ENCODE results near the gene RNASE4. TPM values are rescaled to one million over a fixed set of nuclear protein-coding genes. Genes with fewer than 3 reads are reported as not detected.

RNASE4 gene
- total and polyA plus RNA-seq, 10 of the 15 experiments (the other 5 are each of a cell fraction or from before 2014, with no cell fraction given) = 0.87 to 2.6 (median 1.3) TPM

DNA sequence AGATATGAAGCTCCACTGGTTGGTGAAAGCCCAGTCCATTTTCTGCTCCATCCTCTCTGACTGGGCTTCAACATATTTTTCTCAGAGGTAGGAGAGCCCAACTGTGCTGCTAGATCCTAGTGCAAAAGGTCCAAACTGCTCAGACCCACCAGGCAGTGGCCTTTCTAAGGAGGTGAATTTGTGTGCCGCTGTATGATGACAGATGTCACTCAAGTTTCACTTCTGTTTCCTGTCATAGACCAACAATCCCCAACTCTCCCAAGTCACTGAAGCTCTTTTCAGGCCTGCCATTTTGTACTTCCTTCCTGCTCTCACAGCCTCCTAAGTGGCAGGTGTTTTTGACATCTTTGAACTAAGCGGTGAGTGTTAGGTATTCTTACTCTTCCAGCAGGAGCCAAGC, 16.4 kb upstream of the RNASE4 start (continued):
- TF ChIP-seq NR2C2 (IDR thresholded peaks at IDR 0.05; ENCODE audit: borderline replicate concordance, control insufficient read depth, insufficient read length, low read depth) (no peak), SREBF2 (IDR thresholded peaks at IDR 0.05; ENCODE audit: low read length) (no peak), RBBP5 (conservative IDR thresholded peaks at IDR 0.05) (no peak), RFX5 (IDR thresholded peaks at IDR 0.05; ENCODE audit: low read depth, low read length) (no peak), ZNF274 (IDR thresholded peaks at IDR 0.05; ENCODE audit: insufficient read depth, insufficient read length) (no peak), BCL11A (IDR thresholded peaks at IDR 0.05; ENCODE audit: low read depth, low read length) (peak; percentile 73), TCF7 (IDR thresholded peaks at IDR 0.05; ENCODE audit: borderline replicate concordance) (no peak), MYC (IDR thresholded peaks at IDR 0.05; ENCODE audit: insufficient read depth, insufficient read length, insufficient replicate concordance, low read length, severe bottlenecking) (no peak), IKZF2 (IDR thresholded peaks at IDR 0.05) (peak; percentile 81 to 84), EED (IDR thresholded peaks at IDR 0.05; ENCODE audit: low read depth) (peak; percentile 94), NFXL1 (IDR thresholded peaks at IDR 0.05; ENCODE audit: borderline replicate concordance) (no peak), NR2C1 (IDR thresholded peaks at IDR 0.05) (no peak), SMC3 (IDR thresholded peaks at IDR 0.05; ENCODE audit: borderline replicate concordance, low read length) (no peak), POLR2AphosphoS5 (IDR thresholded peaks at IDR 0.05; ENCODE audit: low read length) (peak; percentile 56; the same call in 1 of the 2 replicates), CREB1 (IDR thresholded peaks at IDR 0.05; ENCODE audit: low read depth) (no peak), MEF2B (IDR thresholded peaks at IDR 0.05; ENCODE audit: partially characterized antibody, poor library complexity, severe bottlenecking) (no peak), SMAD5 (IDR thresholded peaks at IDR 0.05; ENCODE audit: low read depth) (no peak), CHD4 (IDR thresholded peaks at IDR 0.05) (no peak)
- TF ChIP-seq, protein P1, sequence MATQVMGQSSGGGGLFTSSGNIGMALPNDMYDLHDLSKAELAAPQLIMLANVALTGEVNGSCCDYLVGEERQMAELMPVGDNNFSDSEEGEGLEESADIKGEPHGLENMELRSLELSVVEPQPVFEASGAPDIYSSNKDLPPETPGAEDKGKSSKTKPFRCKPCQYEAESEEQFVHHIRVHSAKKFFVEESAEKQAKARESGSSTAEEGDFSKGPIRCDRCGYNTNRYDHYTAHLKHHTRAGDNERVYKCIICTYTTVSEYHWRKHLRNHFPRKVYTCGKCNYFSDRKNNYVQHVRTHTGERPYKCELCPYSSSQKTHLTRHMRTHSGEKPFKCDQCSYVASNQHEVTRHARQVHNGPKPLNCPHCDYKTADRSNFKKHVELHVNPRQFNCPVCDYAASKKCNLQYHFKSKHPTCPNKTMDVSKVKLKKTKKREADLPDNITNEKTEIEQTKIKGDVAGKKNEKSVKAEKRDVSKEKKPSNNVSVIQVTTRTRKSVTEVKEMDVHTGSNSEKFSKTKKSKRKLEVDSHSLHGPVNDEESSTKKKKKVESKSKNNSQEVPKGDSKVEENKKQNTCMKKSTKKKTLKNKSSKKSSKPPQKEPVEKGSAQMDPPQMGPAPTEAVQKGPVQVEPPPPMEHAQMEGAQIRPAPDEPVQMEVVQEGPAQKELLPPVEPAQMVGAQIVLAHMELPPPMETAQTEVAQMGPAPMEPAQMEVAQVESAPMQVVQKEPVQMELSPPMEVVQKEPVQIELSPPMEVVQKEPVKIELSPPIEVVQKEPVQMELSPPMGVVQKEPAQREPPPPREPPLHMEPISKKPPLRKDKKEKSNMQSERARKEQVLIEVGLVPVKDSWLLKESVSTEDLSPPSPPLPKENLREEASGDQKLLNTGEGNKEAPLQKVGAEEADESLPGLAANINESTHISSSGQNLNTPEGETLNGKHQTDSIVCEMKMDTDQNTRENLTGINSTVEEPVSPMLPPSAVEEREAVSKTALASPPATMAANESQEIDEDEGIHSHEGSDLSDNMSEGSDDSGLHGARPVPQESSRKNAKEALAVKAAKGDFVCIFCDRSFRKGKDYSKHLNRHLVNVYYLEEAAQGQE (IDR thresholded peaks at IDR 0.05; ENCODE audit: low read depth, low read length) = no peak
- TF ChIP-seq, protein P2, sequence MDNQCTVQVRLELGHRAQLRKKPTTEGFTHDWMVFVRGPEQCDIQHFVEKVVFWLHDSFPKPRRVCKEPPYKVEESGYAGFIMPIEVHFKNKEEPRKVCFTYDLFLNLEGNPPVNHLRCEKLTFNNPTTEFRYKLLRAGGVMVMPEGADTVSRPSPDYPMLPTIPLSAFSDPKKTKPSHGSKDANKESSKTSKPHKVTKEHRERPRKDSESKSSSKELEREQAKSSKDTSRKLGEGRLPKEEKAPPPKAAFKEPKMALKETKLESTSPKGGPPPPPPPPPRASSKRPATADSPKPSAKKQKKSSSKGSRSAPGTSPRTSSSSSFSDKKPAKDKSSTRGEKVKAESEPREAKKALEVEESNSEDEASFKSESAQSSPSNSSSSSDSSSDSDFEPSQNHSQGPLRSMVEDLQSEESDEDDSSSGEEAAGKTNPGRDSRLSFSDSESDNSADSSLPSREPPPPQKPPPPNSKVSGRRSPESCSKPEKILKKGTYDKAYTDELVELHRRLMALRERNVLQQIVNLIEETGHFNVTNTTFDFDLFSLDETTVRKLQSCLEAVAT (IDR thresholded peaks at IDR 0.05) = no peak
- TF ChIP-seq, protein P3, sequence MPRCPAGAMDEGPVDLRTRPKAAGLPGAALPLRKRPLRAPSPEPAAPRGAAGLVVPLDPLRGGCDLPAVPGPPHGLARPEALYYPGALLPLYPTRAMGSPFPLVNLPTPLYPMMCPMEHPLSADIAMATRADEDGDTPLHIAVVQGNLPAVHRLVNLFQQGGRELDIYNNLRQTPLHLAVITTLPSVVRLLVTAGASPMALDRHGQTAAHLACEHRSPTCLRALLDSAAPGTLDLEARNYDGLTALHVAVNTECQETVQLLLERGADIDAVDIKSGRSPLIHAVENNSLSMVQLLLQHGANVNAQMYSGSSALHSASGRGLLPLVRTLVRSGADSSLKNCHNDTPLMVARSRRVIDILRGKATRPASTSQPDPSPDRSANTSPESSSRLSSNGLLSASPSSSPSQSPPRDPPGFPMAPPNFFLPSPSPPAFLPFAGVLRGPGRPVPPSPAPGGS (IDR thresholded peaks at IDR 0.05; ENCODE audit: borderline replicate concordance, insufficient read depth, low read depth, low read length, poor library complexity, severe bottlenecking) = no peak
- TF ChIP-seq, protein P4, sequence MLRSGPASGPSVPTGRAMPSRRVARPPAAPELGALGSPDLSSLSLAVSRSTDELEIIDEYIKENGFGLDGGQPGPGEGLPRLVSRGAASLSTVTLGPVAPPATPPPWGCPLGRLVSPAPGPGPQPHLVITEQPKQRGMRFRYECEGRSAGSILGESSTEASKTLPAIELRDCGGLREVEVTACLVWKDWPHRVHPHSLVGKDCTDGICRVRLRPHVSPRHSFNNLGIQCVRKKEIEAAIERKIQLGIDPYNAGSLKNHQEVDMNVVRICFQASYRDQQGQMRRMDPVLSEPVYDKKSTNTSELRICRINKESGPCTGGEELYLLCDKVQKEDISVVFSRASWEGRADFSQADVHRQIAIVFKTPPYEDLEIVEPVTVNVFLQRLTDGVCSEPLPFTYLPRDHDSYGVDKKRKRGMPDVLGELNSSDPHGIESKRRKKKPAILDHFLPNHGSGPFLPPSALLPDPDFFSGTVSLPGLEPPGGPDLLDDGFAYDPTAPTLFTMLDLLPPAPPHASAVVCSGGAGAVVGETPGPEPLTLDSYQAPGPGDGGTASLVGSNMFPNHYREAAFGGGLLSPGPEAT (IDR thresholded peaks at IDR 0.05; ENCODE audit: low read depth) = peak; percentile 45; the same call in 1 of the 2 replicates

All from GM12878 (cell line).